ENCODE results near the gene USP48.

Gene USP48

DNA sequence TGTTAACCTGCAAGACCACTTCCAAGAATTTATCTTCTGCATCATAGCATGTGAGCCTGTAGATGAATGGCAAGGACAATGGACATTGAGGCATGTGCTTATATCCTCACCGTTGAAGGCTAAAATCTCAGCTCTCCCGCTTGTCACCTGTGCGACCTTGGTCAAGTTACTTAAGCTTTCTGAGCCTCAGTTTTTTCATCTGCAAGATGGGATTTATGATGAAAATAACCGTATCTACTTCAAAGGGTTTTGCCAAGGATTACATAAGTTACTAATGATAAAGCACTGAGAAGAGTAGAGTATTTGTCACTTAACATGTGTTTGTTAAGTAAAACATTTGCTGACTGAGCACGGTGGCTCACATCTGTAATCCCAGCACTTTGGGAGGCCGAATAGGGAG lies 128.7 kb downstream of the USP48 start:
- no peak for DNase-seq (ENCODE audit: low read depth, low spot score)

- DNase-seq (ENCODE audit: low read depth, low spot score) = no peak
These were observed 129.2 kb downstream of the USP48 start for GRCh38 chr1:21653744-21654100.

DNA sequence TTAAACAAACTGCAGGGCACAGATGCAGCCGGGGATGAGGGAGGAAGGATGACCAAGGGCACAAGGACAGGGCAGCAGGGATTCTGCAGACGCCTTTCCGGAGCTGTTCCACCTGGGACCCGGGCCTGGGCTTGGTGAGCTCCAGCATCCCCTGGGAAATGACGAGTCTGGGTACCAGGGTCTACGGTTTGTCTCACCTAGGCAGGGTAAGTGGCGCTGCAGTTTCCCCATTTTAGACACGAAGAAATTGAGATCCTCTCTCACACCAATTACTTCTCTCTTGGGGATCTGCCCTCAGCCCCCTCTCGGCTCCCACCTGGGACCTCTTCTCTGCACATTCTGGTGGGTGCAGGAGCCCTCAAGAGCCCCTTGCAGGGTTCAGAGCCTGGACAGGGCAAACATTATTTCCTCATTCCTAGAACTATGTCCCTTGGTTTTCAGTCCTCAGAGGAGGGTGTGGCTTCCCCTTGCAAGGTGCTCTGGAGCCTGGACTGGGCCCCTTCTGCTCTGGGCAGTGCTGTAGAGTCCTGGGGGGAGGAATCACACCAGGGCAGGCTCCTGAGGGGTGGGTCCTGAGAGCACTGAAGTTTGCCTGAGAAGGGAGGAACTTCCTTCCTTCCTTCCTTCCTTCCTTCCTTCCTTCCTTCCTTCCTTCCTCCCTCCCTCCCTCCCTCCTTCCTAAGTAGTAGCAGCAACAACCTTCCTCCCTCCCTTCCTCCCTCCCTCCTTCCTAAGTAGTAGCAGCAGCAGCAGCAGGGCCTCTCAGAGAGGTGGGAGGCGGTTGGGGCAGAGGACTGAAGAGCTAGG lies 129.8 kb downstream of the USP48 start:
- DNase-seq (ENCODE audit: low read depth, low spot score) = no peak

- no peak for DNase-seq (ENCODE audit: low read depth, low spot score)
These were observed 130.6 kb downstream of the USP48 start for GRCh38 chr1:21652101-21652936.

DNA sequence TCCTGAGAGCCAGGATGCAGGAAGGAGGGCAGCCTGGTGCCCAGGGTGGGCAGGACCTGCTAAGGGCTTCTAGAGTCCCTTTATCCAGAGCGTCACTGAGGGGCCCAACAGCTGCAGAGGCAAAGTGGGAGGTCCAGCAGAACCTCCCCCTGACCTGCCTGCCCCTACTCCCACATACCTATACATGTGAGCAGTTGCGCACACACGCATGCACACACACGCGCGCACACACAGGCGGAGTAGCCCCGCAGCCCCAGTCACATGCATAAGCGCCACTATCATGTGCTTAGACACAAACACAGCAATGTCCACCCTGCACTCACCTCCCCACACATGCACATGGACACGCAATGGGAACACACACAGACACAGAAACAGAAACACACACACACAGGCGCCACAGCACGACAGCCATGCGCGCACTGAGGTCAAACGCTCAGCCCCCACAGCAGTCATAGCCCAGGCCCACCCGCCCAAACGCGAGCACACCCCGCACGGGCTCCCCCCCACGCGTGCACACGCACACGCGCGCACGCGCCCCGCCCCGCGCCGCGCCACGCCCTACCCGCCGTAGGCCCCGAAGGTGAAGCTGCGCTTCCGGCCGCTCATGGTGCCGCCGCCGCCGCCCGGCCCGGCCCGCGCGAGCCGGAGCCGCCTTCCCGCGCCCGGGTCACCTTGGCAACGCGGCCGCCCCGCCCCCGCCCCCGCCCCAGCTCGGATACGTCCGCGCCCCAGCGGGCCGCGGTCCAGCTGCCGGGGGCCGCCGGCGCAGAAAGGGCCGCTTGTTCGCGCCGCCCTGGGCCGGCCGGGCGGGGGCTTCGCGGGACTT lies 131.5 kb downstream of the USP48 start:
- DNase-seq (ENCODE audit: low read depth, low spot score) = peak; percentile 53

DNA sequence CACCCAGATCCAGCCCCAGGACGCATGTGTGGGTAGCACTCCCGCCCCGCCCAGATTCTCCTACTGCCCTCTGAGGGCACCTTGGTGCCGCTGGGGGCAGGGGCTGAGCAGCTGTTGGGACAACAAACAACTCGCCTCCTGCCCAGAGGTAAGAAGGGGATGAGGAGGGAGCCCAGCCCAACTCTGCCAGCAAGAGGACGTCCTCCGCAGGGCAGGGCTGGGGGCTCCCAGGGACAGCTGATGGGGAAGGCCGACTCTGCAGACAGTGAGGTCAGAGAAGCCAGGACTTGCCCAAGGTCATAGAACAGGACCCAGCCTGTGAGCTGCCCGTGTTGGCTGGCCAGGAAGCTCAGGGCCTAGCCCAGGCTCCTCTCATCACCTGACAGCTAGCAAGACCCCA lies 132.5 kb downstream of the USP48 start:
- DNase-seq (ENCODE audit: low read depth, low spot score) = no peak

DNA sequence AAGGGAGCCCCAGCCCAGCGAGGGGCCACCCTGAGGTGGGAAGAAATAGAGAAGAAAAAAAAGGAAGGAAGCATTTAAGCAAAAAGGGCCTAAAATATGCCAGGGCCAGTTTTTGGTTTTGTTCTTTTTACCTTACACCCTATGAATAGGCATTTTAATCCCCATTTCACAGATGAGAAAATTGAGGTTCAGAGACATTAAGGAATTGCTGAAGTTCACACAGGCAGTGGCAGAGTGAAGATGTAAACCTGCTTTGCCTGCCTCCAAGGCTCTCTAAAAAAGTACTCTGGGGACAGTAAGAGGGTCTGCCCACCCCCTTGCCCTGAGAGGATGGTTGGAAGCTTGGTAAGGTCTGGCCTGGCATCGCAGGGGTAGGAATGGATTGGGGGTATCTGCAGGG lies 133.6 kb downstream of the USP48 start:
- no peak for DNase-seq (ENCODE audit: low read depth, low spot score)

GRCh38 chr1:21648791-21649190 lies 134.2 kb downstream of the USP48 start:
- DNase-seq (ENCODE audit: low read depth, low spot score) = no peak

DNA sequence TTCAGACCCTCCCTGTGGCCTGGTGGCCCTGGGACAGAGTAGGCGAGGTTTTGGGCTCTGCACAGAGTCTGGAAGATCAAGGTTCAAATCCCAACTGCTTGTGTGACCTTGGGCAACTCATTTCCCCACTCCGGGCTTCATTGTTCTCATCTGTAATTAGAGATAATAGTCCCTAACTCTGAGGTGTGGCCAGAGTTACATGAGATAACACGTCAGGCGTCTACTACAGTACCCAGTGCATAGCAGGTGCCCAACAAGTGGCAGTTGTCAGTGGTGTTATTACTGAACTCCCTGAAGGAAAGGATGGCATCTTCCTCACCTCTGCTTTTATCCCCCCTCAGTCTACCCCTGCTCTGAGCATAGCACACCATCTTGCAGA lies 134.6 kb downstream of the USP48 start:
- no peak for DNase-seq (ENCODE audit: low read depth, low spot score)

- peak; percentile 83 for DNase-seq (ENCODE audit: low read depth, low spot score)
These were observed 135.3 kb downstream of the USP48 start for GRCh38 chr1:21647431-21648351.

DNA sequence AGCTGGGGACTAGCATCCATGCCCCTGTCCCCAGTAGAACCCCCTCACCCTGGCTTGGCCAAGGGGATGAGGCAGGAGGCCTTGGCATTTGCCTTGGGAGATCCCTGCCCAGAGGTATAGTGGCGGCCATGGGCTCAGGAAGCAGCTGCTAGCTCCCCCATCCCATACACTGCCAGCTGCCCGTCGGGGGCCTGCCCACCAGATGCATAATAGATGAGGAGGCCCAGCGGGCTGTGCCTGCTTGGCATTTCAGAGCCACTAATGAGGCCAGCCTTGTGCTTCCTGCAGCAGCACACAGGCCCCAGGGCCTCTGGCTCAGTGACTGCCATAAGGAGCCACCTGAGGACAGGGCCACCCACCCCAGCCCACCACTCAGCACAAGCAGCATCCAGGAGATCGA lies 137.4 kb downstream of the USP48 start:
- no peak for DNase-seq (ENCODE audit: low read depth, low spot score)

DNA sequence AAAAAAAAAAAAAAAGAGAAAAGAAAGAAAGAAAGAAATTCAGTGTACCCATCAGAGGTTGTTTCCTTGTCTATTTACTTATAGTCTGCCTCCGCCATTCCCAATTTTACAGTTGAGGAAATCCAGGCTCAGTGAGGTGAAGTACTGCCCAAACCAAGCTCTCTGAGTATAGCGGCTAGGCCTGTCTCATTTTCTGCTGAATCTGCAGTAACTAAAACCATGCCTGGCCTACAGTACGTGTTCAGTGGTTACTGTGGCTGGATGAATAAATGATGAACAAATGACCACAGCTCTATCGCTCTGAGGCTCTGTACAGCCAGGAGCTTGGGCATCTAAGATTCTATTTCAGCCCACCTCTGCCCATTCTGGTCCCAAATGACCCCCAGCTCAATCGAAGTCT lies 138.0 kb downstream of the USP48 start:
- DNase-seq (ENCODE audit: low read depth, low spot score) = no peak

- DNase-seq (ENCODE audit: low read depth, low spot score) = no peak
These were observed 138.6 kb downstream of the USP48 start for GRCh38 chr1:21644348-21644747.

GRCh38 chr1:21643624-21644023 lies 139.3 kb downstream of the USP48 start:
- no peak for DNase-seq (ENCODE audit: low read depth, low spot score)

DNA sequence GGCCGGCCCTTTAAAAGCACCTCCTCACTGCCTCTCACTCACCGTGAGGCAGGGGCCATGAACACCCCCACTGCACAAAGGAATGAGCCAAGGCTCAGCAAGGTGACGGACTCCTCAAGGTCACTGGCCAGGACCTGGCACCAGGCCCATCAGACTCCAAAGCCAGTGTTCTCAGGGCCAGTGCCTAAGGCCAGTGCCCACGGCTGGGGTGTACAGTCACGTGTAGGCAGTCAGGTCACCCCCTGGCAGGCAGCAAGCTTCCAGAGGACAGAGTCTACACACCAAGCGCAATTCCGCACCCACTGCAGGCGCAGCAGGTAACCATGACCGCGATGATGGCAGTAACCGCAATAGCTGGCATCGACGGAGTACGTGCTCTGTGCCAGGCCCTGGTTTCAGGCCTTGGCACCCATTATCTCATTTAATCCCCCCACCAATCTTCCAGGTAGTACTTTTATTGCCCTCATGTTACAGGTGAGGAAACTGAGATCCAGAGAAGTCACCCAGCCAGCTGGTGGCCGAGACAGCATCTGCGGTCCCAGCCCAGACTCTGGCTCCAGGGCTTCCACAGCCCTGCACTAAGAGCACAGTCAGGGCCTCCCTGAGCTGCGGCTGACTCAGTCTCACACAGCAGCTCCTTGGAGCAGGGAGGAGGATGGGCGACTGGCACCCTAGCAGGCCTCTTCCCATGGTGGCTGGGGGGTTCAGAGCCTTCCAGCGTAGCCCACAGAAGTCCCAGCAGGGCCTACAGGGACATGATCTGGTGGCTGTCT lies 140.8 kb downstream of the USP48 start:
- no peak for DNase-seq (ENCODE audit: low read depth, low spot score)

DNA sequence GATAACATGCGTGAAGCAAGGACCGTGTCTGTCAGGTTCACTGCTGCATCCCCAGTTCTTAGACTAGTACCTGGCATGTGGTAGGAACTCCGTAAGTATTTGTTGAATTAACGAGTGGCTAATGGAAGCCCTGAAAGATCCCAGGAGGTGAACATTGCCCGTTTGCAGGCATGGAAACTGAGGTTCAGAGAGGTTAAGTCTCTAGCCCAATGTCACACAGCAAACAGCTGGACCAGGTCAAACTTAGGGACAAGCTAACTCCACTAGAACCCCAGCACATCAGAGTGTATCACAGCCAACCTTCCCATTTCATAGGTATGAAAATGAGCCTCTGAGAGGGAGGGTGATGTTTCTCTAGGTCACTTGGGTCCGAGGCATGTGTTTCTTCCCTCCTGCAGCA lies 141.4 kb downstream of the USP48 start:
- no peak for DNase-seq (ENCODE audit: low read depth, low spot score)

- DNase-seq (ENCODE audit: low read depth, low spot score) = no peak
These were observed 141.9 kb downstream of the USP48 start for GRCh38 chr1:21641076-21641475.

GRCh38 chr1:21640653-21641052 lies 142.3 kb downstream of the USP48 start:
- DNase-seq (ENCODE audit: low read depth, low spot score) = no peak

- DNase-seq (ENCODE audit: low read depth, low spot score) = no peak
These were observed 143.3 kb downstream of the USP48 start for GRCh38 chr1:21639594-21640041.

All from astrocyte of the hippocampus (primary cell).